HL-60 (cell line): ENCODE results near the gene MARK1.
A peak's percentile ranks its signal among the peaks of the same experiment; 100 is the strongest.

Experiments used
- DNase-seq, 2 experiments: peaks; one replicate each; pipeline ENCODE4 v3.0.0-alpha.2; 2010 to 2020; ENCODE audit warnings: low read depth in 1 of 2, low spot score in 1 of 2
- H3K27ac ChIP-seq: fragments of 250-450 bp; sonication (Bioruptor Pico); replicated peaks from 2 replicates; pipeline ENCODE4 v1.5.1; 2020; ENCODE audit warnings: mild to moderate bottlenecking, moderate library complexity
- H3K27me3 ChIP-seq: fragments of 250-450 bp; sonication (Bioruptor Pico); 2 replicates; pipeline ENCODE4 v1.5.1; 2021; ENCODE audit warnings: mild to moderate bottlenecking, moderate library complexity; ENCODE audit not compliant: insufficient read depth, poor library complexity, severe bottlenecking
- H3K4me3 ChIP-seq: replicated peaks from 2 replicates; pipeline ENCODE4 v1.5.1; 2011; ENCODE audit warnings: mild to moderate bottlenecking, control low read depth, low read length; ENCODE audit not compliant: insufficient read depth
- GABPA ChIP-seq: IDR thresholded peaks from 2 replicates; pipeline ENCODE4 v1.6.1; 2012; ENCODE audit warnings: low read depth
- POLR2AphosphoS5 ChIP-seq: IDR thresholded peaks from 2 replicates; pipeline ENCODE4 v1.6.1; 2012; ENCODE audit warnings: low read depth
- SPI1 ChIP-seq: IDR thresholded peaks from 2 replicates; pipeline ENCODE4 v1.6.1; 2012; ENCODE audit warnings: low read depth, mild to moderate bottlenecking, borderline replicate concordance
- TF ChIP-seq, protein P1 (sequence below): IDR thresholded peaks from 2 replicates; pipeline ENCODE4 v1.6.1; 2012; ENCODE audit warnings: low read depth; ENCODE audit not compliant: insufficient replicate concordance
- TF ChIP-seq, protein P2 (sequence below): IDR thresholded peaks from one replicate; pipeline ENCODE4 v1.5.1; 2011; ENCODE audit warnings: low read length, control low read depth, inconsistent platforms; ENCODE audit not compliant: insufficient read depth

Gene MARK1

DNA sequence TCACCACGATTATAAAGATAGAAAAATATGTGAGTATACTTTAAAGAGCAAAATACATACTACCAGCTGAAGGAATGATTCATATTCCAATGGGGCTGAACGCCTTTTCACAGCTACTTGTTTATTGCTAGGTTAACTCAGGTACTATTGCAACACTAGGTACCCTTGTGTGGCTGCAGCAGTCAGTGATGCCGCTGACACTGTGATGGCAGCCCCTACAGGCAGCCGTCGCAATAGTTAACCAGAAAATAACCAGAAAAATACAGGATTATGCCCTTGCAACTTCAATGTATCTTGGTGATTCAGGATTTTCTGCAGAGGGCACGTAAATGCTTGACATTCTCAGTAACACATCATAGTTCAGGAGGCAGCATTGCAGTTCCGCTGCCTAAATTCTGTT, 1.6 kb upstream of the MARK1 start:
- DNase-seq = no peak
- Histone ChIP-seq H3K27ac (no peak overlapping the region), H3K27me3 (peaks cover 62% of the 10 kb centered on the region), H3K4me3 (no peak overlapping the region)
- TF ChIP-seq, protein P1, sequence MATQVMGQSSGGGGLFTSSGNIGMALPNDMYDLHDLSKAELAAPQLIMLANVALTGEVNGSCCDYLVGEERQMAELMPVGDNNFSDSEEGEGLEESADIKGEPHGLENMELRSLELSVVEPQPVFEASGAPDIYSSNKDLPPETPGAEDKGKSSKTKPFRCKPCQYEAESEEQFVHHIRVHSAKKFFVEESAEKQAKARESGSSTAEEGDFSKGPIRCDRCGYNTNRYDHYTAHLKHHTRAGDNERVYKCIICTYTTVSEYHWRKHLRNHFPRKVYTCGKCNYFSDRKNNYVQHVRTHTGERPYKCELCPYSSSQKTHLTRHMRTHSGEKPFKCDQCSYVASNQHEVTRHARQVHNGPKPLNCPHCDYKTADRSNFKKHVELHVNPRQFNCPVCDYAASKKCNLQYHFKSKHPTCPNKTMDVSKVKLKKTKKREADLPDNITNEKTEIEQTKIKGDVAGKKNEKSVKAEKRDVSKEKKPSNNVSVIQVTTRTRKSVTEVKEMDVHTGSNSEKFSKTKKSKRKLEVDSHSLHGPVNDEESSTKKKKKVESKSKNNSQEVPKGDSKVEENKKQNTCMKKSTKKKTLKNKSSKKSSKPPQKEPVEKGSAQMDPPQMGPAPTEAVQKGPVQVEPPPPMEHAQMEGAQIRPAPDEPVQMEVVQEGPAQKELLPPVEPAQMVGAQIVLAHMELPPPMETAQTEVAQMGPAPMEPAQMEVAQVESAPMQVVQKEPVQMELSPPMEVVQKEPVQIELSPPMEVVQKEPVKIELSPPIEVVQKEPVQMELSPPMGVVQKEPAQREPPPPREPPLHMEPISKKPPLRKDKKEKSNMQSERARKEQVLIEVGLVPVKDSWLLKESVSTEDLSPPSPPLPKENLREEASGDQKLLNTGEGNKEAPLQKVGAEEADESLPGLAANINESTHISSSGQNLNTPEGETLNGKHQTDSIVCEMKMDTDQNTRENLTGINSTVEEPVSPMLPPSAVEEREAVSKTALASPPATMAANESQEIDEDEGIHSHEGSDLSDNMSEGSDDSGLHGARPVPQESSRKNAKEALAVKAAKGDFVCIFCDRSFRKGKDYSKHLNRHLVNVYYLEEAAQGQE = no peak
- TF ChIP-seq SPI1 = no peak
- no peak for TF ChIP-seq POLR2AphosphoS5
- TF ChIP-seq GABPA = no peak
- TF ChIP-seq, protein P2, sequence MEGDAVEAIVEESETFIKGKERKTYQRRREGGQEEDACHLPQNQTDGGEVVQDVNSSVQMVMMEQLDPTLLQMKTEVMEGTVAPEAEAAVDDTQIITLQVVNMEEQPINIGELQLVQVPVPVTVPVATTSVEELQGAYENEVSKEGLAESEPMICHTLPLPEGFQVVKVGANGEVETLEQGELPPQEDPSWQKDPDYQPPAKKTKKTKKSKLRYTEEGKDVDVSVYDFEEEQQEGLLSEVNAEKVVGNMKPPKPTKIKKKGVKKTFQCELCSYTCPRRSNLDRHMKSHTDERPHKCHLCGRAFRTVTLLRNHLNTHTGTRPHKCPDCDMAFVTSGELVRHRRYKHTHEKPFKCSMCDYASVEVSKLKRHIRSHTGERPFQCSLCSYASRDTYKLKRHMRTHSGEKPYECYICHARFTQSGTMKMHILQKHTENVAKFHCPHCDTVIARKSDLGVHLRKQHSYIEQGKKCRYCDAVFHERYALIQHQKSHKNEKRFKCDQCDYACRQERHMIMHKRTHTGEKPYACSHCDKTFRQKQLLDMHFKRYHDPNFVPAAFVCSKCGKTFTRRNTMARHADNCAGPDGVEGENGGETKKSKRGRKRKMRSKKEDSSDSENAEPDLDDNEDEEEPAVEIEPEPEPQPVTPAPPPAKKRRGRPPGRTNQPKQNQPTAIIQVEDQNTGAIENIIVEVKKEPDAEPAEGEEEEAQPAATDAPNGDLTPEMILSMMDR = no peak

DNA sequence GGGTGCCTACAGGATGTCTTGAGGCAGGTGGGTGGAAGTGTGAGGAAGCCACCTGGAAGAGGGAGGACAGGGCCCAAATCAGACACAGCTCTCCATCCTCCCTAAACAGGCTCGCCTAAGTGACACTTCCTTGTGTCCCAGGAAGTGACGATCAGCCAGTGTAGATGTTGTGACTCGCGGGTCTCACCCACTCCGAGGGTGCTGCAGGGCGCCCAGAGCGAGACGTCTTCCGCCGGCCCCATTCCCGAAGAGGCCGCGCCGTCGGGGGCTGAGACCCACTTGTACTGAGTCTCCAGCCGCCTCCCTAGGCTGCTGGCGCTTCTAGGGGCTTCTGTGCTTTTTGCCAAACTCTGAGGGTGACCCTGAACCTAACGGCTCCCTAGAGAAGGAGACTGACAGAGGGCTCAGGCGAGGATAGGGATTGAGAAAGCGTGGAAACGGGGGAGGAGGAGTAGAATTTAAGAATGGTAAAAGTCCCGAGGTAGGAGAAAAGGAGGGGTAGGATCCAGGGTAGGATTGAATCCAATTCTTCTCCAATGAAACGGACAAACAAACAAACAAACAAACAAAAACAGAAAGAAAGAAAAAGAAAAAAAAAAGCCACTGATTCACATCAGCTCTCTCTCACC, 543 bp upstream of the MARK1 start:
- TF ChIP-seq POLR2AphosphoS5 = no peak
- TF ChIP-seq SPI1 = no peak
- H3K4me3 ChIP-seq = peak overlapping the region; percentile 47; the same call in 1 of the 2 replicates

DNA sequence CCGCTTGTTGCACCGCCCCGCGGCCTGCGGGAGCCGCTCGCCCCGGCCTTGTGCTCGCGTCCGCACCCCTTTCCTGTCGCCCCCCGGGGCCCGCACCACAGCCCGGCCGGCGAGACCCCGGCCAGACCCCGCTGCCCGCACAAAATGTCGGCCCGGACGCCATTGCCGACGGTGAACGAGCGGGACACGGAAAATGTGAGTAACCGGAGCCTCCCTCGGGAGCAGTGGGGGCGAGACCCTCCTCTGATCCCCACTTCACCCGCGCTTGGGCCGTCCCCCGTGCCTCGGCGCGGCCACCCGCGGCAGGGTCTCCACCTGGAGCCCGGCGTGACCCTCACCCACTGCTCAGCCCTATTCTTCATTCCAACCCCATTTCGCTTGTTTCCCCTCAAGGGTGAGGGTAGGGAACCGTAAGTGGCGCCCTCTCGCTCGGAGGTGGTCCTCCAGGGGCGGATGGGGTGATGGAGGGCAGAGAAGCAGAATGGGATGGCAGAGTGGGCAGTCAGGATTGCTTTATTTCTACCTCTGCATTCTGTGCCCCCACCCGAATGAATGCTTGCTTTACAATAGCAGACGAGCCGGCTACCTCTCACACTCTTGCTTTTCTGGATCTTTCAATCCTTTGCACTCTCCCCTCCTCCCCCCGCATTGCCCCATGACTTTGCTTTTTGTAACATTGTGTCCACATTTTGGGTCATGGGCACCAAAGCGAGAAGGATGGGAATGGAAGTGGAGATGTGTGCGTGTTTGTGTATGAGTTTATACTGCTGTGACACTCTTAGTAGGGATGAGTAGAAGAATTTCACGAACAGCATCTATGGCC, 954 bp downstream of the MARK1 start:
- H3K27ac ChIP-seq = no peak overlapping the region
- TF ChIP-seq GABPA (no peak), POLR2AphosphoS5 (no peak), SPI1 (no peak)
- TF ChIP-seq, protein P1 = no peak
- TF ChIP-seq, protein P2 = no peak
- peaks cover 59% of the 10 kb centered on the region for H3K27me3 ChIP-seq
- no peak for DNase-seq
- peak overlapping the region; percentile 47 for H3K4me3 ChIP-seq

More for the DNA sequence above, 543 bp upstream of the MARK1 start:
- no peak overlapping the region for H3K27ac ChIP-seq
- no peak for DNase-seq
- H3K27me3 ChIP-seq = peaks cover 65% of the 10 kb centered on the region

DNA sequence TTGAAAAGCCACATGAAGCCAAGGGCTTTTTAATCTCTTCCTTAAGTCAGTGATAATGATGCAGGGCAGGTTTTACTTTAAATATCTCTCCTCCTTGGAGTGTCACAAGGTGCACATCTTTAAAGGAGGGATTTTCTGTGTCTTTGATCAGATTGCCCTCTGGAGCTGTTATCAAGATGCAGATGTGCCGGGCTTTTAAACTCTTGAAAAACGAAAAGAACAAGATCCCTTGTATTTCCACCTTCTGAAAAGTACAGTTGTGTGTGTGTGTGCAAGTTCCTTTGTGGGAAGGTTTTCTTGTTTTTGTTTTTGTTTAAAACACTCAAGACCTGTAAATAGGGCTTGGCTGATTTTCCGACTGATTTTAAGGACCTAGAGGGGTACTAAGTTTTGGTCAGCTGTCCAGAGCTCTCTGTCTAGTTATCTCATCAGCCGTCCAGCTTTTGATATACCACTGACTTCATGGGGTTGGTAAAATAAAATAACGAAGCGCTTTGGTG, 1.6 kb downstream of the MARK1 start:
- TF ChIP-seq, protein P1 = no peak
- no peak for TF ChIP-seq GABPA
- no peak for DNase-seq
- Histone ChIP-seq H3K27me3 (peaks cover 54% of the 10 kb centered on the region), H3K4me3 (no peak overlapping the region), H3K27ac (no peak overlapping the region)
